ENCODE results near the gene BCLAF1. TPM values are rescaled to one million over a fixed set of nuclear protein-coding genes. Genes with fewer than 3 reads are reported as not detected.

BCLAF1 gene
- total and polyA plus RNA-seq, 3 experiments from 2014 or later = 130 to 269 (median 247) TPM

DNA sequence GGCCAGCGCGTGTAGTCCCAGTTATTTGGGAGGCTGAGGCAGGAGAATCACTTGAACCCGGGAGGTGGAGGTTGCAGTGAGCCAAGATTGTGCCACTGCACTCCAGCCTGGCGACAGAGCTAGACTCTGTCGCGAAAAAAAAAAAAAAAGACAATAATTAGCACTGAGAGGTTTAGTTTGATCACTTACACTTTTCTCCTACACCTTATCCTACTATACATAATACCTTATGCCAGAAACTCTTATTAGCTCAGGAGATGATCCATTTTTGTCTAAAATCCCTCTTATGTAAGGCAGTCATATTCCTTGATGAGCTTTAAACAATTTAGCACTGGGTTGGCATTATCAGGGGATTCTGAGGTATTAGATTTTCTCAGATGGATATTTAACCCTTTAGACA is 35.9 kb downstream of the BCLAF1 start:
- ChIA-PET CTCF (interaction anchor here (0.8 to 1.7 kb wide), 2 partner anchors 28 to 1058 kb away, joined by 3 read pairs; no protein-coding TSS in a partner anchor), POLR2A (interaction anchor here (0.7 to 0.9 kb wide), 3 partner anchors 10 to 36 kb away, joined by 3 to 4 read pairs (median 3); partner anchors contain the start of gene BCLAF1)
- Mint-ChIP-seq H3K27me3 (peaks cover 0 to 2% of the 10 kb centered on the region in 2 donors), H3K4me1 (peaks cover 30 to 44% (median 40%) of the 10 kb centered on the region in 3 donors), H3K36me3 (peaks cover 0 to 29% (median 0%) of the 10 kb centered on the region in 3 donors), H3K27ac (peak overlapping the region in 1 of 8 donors; percentile 9), H3K9me3 (no peaks in the 10 kb centered on the region), H3K4me3 (no peak overlapping the region)
- no peaks in the 10 kb centered on the region for H3K9me3 ChIP-seq (ENCODE audit: low read length)
- no peak overlapping the region for H3K4me3 ChIP-seq (ENCODE audit: low read length)
- no peaks in the 10 kb centered on the region for H3K27me3 ChIP-seq (ENCODE audit: insufficient read depth, low read length, poor library complexity, severe bottlenecking)
- DNase-seq = no peak
- no peak overlapping the region for H3K27ac ChIP-seq (ENCODE audit: low read depth, low read length)
- H3K4me1 ChIP-seq (ENCODE audit: insufficient read depth, low read length) = peaks cover 19% of the 10 kb centered on the region
- peaks cover 11% of the 10 kb centered on the region for H3K36me3 ChIP-seq (ENCODE audit: insufficient read depth, low read length)

DNA sequence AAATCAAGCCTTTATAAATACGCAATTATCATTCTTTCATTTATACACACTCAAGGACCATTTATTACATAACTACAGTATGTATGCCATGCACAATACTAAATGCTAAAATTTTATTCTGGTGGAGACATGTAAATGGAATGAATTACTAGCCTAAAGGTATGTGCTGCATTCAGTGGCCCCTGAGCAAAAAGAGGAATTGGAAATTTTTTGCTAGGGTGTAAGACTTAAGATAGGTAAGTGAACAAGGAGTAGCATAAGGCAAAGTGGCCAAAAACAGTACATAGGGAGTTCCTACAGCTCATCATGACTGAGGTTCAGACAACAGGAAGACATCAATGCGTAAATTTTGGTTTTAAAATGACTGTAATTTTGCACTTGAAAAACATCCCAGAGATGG is 37.2 kb downstream of the BCLAF1 start:
- Mint-ChIP-seq H3K4me1 (peaks cover 31 to 46% (median 40%) of the 10 kb centered on the region in 3 donors), H3K4me3 (peak overlapping the region in 1 of 7 donors; percentile 93), H3K36me3 (peaks cover 0 to 19% (median 0%) of the 10 kb centered on the region in 3 donors), H3K9me3 (no peaks in the 10 kb centered on the region), H3K27me3 (peaks cover 0 to 2% of the 10 kb centered on the region in 2 donors), H3K27ac (peak overlapping the region in 4 of 8 donors; percentile 2 to 67 (median 48))
- no peaks in the 10 kb centered on the region for H3K9me3 ChIP-seq (ENCODE audit: low read length)
- POLR2A ChIA-PET = interaction anchor here (4.6 kb wide), 1 partner anchor 36 kb away, joined by 74 read pairs; the partner anchor contains the start of gene BCLAF1
- H3K4me3 ChIP-seq (ENCODE audit: low read length) = no peak overlapping the region
- H3K4me1 ChIP-seq (ENCODE audit: insufficient read depth, low read length) = peaks cover 19% of the 10 kb centered on the region
- H3K27me3 ChIP-seq (ENCODE audit: insufficient read depth, low read length, poor library complexity, severe bottlenecking) = no peaks in the 10 kb centered on the region
- peaks cover 5% of the 10 kb centered on the region for H3K36me3 ChIP-seq (ENCODE audit: insufficient read depth, low read length)
- CTCF ChIA-PET = interaction anchor here (0.9 to 3.6 kb wide), 3 partner anchors 26 to 65 kb away, joined by 4 to 21 read pairs (median 4); partner anchors contain the start of gene BCLAF1
- DNase-seq = no peak
- no peak overlapping the region for H3K27ac ChIP-seq (ENCODE audit: low read depth, low read length)

DNA sequence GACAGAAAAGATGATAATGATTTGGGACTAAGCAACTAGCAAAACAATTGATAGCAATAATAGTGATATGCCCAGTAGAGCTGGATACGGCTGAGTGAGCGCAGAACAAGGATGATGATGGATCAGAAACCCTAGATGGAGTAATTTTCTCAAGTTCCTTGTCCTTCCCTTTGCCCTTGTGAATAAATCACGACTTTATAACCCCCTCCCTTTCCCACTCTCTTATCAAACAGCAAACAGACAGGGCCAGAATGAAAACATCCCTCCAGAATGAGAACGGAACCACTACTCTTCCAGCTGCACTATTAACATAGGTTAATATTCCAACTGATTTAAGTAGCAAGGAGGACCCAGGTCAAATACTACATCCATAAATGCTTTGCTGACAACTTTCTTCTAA is 38.3 kb downstream of the BCLAF1 start:
- POLR2A ChIA-PET = interaction anchor here (4.6 kb wide), 1 partner anchor 37 kb away, joined by 74 read pairs; the partner anchor contains the start of gene BCLAF1
- peak overlapping the region in 4 of 8 donors; percentile 45 to 91 (median 82) for H3K27ac Mint-ChIP-seq

DNA sequence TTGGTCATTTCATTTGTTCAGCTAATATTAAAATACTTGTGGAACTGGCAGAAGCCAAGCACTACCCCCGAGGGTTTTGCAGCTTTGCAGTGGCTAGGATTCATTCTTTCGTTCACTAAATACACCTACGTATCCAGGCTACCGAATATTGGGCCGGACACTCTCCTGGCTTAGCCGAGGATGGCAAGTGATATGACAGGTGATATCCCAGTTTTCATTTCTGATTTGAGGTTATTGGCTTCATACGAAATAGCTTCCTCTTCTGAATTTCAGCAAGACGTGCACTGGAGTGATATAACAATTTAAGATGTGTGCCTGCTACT is 39.0 kb downstream of the BCLAF1 start:
- ChIA-PET POLR2A (interaction anchor here (4.6 kb wide), 1 partner anchor 38 kb away, joined by 74 read pairs; the partner anchor contains the start of gene BCLAF1), CTCF (interaction anchor here (0.9 to 3.6 kb wide), 4 partner anchors 23 to 67 kb away, joined by 3 to 21 read pairs (median 8); partner anchors contain the start of gene BCLAF1)
- Histone ChIP-seq H3K36me3 (ENCODE audit: insufficient read depth, low read length) (no peaks in the 10 kb centered on the region), H3K27ac (ENCODE audit: low read depth, low read length) (peak overlapping the region; percentile 52), H3K9me3 (ENCODE audit: low read length) (no peaks in the 10 kb centered on the region), H3K27me3 (ENCODE audit: insufficient read depth, low read length, poor library complexity, severe bottlenecking) (no peaks in the 10 kb centered on the region), H3K4me1 (ENCODE audit: insufficient read depth, low read length) (peaks cover 19% of the 10 kb centered on the region), H3K4me3 (ENCODE audit: low read length) (peak overlapping the region; percentile 82)
- Mint-ChIP-seq H3K4me1 (peaks cover 31 to 46% (median 40%) of the 10 kb centered on the region in 3 donors), H3K36me3 (peaks cover 0 to 10% (median 0%) of the 10 kb centered on the region in 3 donors), H3K27ac (peak overlapping the region; percentile 27 to 91 (median 58)), H3K27me3 (peaks cover 0 to 2% of the 10 kb centered on the region in 2 donors), H3K4me3 (peak overlapping the region; percentile 93 to 97 (median 93)), H3K9me3 (no peaks in the 10 kb centered on the region)
- DNase-seq = no peak

More for the DNA sequence above, 38.3 kb downstream of the BCLAF1 start:
- peak overlapping the region; percentile 52 for H3K27ac ChIP-seq (ENCODE audit: low read depth, low read length)
- H3K36me3 Mint-ChIP-seq = peaks cover 0 to 10% (median 0%) of the 10 kb centered on the region in 3 donors
- no peak for DNase-seq
- H3K9me3 Mint-ChIP-seq = no peaks in the 10 kb centered on the region
- H3K36me3 ChIP-seq (ENCODE audit: insufficient read depth, low read length) = no peaks in the 10 kb centered on the region
- peak overlapping the region; percentile 82 for H3K4me3 ChIP-seq (ENCODE audit: low read length)
- peaks cover 0 to 2% of the 10 kb centered on the region in 2 donors for H3K27me3 Mint-ChIP-seq
- peak overlapping the region; percentile 93 to 97 (median 93) for H3K4me3 Mint-ChIP-seq
- CTCF ChIA-PET = interaction anchor here (1.1 to 3.6 kb wide), 4 partner anchors 25 to 66 kb away, joined by 4 to 21 read pairs (median 8); partner anchors contain the start of gene BCLAF1
- H3K4me1 ChIP-seq (ENCODE audit: insufficient read depth, low read length) = peaks cover 19% of the 10 kb centered on the region
- H3K4me1 Mint-ChIP-seq = peaks cover 31 to 46% (median 40%) of the 10 kb centered on the region in 3 donors
- H3K9me3 ChIP-seq (ENCODE audit: low read length) = no peaks in the 10 kb centered on the region
- no peaks in the 10 kb centered on the region for H3K27me3 ChIP-seq (ENCODE audit: insufficient read depth, low read length, poor library complexity, severe bottlenecking)

DNA sequence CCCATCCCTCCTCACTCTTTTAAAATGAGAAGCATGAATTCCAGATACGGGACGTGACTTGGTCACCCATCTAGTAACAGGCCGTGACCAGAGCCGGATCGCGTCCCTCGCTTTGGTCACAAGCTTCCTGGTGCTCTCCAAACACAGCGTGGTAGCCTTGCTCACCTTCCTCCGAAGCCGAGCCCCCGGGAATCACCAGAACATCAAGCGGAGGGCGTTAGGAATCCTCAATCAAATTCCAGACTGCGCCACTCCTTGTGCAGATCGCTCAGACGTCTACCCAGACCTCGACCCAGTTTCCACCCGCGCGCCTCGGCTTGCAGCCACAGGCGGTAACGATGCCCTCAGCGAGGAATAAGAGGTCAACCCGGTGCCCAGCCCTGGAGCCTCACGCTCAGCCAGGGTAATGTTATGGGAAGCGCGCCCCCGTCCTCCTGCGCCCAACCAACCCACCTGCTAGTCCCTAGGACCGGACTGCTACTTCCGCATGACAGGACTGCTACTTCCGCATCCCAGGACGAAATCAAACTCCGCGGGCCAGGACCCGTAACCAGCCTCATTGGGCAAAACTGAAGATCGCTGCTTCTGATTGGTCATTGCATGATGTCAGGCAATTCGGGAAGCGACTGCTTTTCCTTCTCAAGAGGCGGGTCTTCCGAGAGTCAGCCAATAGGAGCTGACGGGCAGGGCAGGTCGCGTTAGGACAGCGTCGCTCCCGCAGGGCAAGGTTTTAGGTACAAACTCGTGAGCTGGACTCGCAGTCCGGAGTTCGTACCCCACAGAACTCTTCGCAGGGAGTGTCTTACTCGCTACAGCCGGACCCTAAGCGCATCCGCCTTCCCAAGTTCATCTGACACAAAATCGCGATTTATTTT is 39.6 kb downstream of the BCLAF1 start, which contains the start of gene MTFR2:
Gene MTFR2 (minus strand): TSS at position 501 of the 875 bp plus-strand sequence. CDS start 1,212 bp downstream, outside the sequence.
- peaks cover 0 to 2% of the 10 kb centered on the region in 2 donors for H3K27me3 Mint-ChIP-seq
- Histone ChIP-seq H3K4me3 (ENCODE audit: low read length) (peak within 1 kb of the TSS; percentile 82), H3K27me3 (ENCODE audit: insufficient read depth, low read length, poor library complexity, severe bottlenecking) (no peaks in the 10 kb centered on the region), H3K9me3 (ENCODE audit: low read length) (no peaks in the 10 kb centered on the region), H3K36me3 (ENCODE audit: insufficient read depth, low read length) (no peaks in the 10 kb centered on the region), H3K4me1 (ENCODE audit: insufficient read depth, low read length) (peaks cover 19% of the 10 kb centered on the region), H3K27ac (ENCODE audit: low read depth, low read length) (peak within 1 kb of the TSS; percentile 52)
- ChIA-PET POLR2A (interaction anchor here (4.6 kb wide), 1 partner anchor 39 kb away, joined by 74 read pairs; the partner anchor contains the start of gene BCLAF1), CTCF (interaction anchor here (0.9 to 3.6 kb wide), 4 partner anchors 22 to 68 kb away, joined by 3 to 21 read pairs (median 8); partner anchors contain the start of gene BCLAF1)
- peak within 1 kb of the TSS; percentile 93 to 97 (median 93) for H3K4me3 Mint-ChIP-seq
- H3K4me1 Mint-ChIP-seq = peaks cover 31 to 46% (median 40%) of the 10 kb centered on the region in 3 donors
- peak within 1 kb of the TSS; percentile 27 to 91 (median 68) for H3K27ac Mint-ChIP-seq
- H3K36me3 Mint-ChIP-seq = peaks cover 0 to 10% (median 0%) of the 10 kb centered on the region in 3 donors
- DNase-seq = peak; percentile 88 to 97 (median 94)
- no peaks in the 10 kb centered on the region for H3K9me3 Mint-ChIP-seq

DNA sequence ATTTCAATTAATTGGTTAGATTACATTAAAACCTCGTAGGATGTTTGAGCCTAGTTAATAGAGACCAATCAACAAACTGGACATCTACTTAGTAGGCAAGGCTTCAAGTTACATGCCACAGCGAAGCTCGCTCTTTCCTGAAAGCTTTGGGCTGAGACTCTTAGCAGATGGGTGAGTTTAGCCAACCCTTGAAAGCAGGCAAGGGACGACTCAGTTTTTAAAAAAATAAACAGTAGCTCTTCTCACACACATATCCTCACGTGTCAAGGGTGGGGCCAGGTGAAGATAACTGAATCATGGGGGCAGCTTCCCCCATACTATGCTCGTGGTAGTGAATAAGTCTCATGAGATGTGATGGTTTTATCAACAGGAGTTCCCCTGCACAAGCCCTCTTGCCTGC is 40.3 kb downstream of the BCLAF1 start:
- Histone ChIP-seq H3K9me3 (ENCODE audit: low read length) (no peaks in the 10 kb centered on the region), H3K36me3 (ENCODE audit: insufficient read depth, low read length) (no peaks in the 10 kb centered on the region), H3K4me1 (ENCODE audit: insufficient read depth, low read length) (peaks cover 19% of the 10 kb centered on the region), H3K27ac (ENCODE audit: low read depth, low read length) (no peak overlapping the region), H3K27me3 (ENCODE audit: insufficient read depth, low read length, poor library complexity, severe bottlenecking) (no peaks in the 10 kb centered on the region), H3K4me3 (ENCODE audit: low read length) (peak overlapping the region; percentile 82)
- ChIA-PET POLR2A (interaction anchor here (4.6 kb wide), 1 partner anchor 39 kb away, joined by 74 read pairs; the partner anchor contains the start of gene BCLAF1), CTCF (interaction anchor here (3.0 to 3.6 kb wide), 2 partner anchors 40 to 68 kb away, joined by 10 to 21 read pairs; partner anchors contain the start of gene BCLAF1)
- peaks cover 0 to 8% (median 0%) of the 10 kb centered on the region in 3 donors for H3K36me3 Mint-ChIP-seq
- no peak for DNase-seq
- peak overlapping the region; percentile 93 to 97 (median 93) for H3K4me3 Mint-ChIP-seq
- peaks cover 31 to 46% (median 40%) of the 10 kb centered on the region in 3 donors for H3K4me1 Mint-ChIP-seq
- peaks cover 0 to 2% of the 10 kb centered on the region in 2 donors for H3K27me3 Mint-ChIP-seq
- peak overlapping the region in 4 of 8 donors; percentile 16 to 91 (median 61) for H3K27ac Mint-ChIP-seq
- no peaks in the 10 kb centered on the region for H3K9me3 Mint-ChIP-seq

DNA sequence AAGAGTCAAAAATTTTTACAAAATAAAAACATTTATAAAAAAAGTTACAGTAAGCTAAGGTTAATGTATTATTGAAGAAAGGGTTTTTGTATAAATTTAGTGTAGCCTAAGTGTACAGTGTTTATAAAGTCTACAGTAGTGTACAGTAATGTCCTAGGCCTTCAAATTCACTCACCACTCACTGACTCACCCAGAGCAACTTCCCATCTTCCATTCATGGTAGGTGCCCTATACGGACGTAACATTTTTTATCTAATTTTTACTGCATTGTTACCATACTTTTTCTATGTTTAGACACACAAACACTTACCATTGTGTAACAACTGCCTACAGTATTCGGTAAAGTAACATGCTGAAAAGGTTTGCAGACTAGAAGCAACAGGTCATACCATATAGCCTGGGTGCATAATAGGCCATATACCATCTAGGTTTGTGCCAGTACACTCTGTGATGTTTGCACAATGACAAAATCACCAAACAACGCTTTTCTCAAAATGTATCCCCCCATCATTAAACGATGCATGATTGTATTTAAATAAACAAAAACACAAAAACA is 45.5 kb downstream of the BCLAF1 start:
- H3K27ac ChIP-seq (ENCODE audit: low read depth, low read length) = no peak overlapping the region
- no peak overlapping the region for H3K4me3 Mint-ChIP-seq
- no peak overlapping the region for H3K4me3 ChIP-seq (ENCODE audit: low read length)
- no peak overlapping the region for H3K27ac Mint-ChIP-seq
- CTCF ChIA-PET = no interaction called here
- H3K9me3 Mint-ChIP-seq = no peaks in the 10 kb centered on the region
- peaks cover 3% of the 10 kb centered on the region for H3K4me1 ChIP-seq (ENCODE audit: insufficient read depth, low read length)
- H3K36me3 ChIP-seq (ENCODE audit: insufficient read depth, low read length) = no peaks in the 10 kb centered on the region
- no peaks in the 10 kb centered on the region for H3K27me3 Mint-ChIP-seq
- DNase-seq = no peak
- POLR2A ChIA-PET = interaction anchor here (0.7 kb wide), 1 partner anchor 709 kb away, joined by 6 read pairs; no protein-coding TSS in a partner anchor
- H3K36me3 Mint-ChIP-seq = peaks cover 0 to 3% (median 2%) of the 10 kb centered on the region in 3 donors
- no peaks in the 10 kb centered on the region for H3K9me3 ChIP-seq (ENCODE audit: low read length)
- H3K27me3 ChIP-seq (ENCODE audit: insufficient read depth, low read length, poor library complexity, severe bottlenecking) = no peaks in the 10 kb centered on the region
- H3K4me1 Mint-ChIP-seq = peaks cover 4 to 6% (median 5%) of the 10 kb centered on the region in 3 donors
